Central memory CD8-positive, alpha-beta T cell (primary cell): Measurements from ENCODE around the gene NCAPD2.
"Not testable (repeated sequence)": the region's sequence is repeated elsewhere in the genome, so short reads cannot be mapped to it uniquely, and the experiment has no call there.

Experiments used
- ATAC-seq: fragments of 150-1000 bp; cut with Tn5 transposase; replicated peaks from 2 replicates; pipeline ENCODE4 v1.10.0; 2022; ENCODE audit warnings: mild to moderate bottlenecking, moderate FRiP score, moderate number of reproducible peaks; ENCODE audit not compliant: poor library complexity, severe bottlenecking; ENCODE audit errors: extremely low read depth
- DNase-seq, 2 donors: peaks; one replicate each; pipeline ENCODE4 v3.0.0; 2021; ENCODE audit warnings: low spot score in 2 of 2
- H3K27ac Mint-ChIP-seq: one replicate; pipeline ENCODE4 v1.8.0; 2022; ENCODE audit warnings: low read depth, mild to moderate bottlenecking, moderate library complexity, mixed read lengths
- H3K27me3 Mint-ChIP-seq: one replicate; pipeline ENCODE4 v1.8.0; 2022; ENCODE audit warnings: mixed read lengths
- H3K36me3 Mint-ChIP-seq: one replicate; pipeline ENCODE4 v1.8.0; 2022; ENCODE audit warnings: mild to moderate bottlenecking, moderate library complexity, mixed read lengths; ENCODE audit not compliant: insufficient read depth
- H3K4me1 Mint-ChIP-seq: one replicate; pipeline ENCODE4 v1.8.0; 2022; ENCODE audit warnings: mixed read lengths
- H3K4me3 Mint-ChIP-seq: one replicate; pipeline ENCODE4 v1.8.0; 2022; ENCODE audit warnings: mild to moderate bottlenecking, moderate library complexity, mixed read lengths
- H3K9me3 Mint-ChIP-seq: one replicate; pipeline ENCODE4 v1.8.0; 2022; ENCODE audit warnings: mixed read lengths

NCAPD2 gene

GRCh38 chr12:6552140-6552551 lies 58.2 kb downstream of the NCAPD2 start:
- DNase-seq (no peak), ATAC-seq (no peak)
- H3K4me1 Mint-ChIP-seq, result peaks cover 42% of the 10 kb centered on the region
- peaks cover 24% of the 10 kb centered on the region for H3K36me3 Mint-ChIP-seq
- no peaks in the 10 kb centered on the region for H3K9me3 Mint-ChIP-seq
- H3K27ac Mint-ChIP-seq, result no peak overlapping the region
- no peaks in the 10 kb centered on the region for H3K27me3 Mint-ChIP-seq
- no peak overlapping the region for H3K4me3 Mint-ChIP-seq

DNA sequence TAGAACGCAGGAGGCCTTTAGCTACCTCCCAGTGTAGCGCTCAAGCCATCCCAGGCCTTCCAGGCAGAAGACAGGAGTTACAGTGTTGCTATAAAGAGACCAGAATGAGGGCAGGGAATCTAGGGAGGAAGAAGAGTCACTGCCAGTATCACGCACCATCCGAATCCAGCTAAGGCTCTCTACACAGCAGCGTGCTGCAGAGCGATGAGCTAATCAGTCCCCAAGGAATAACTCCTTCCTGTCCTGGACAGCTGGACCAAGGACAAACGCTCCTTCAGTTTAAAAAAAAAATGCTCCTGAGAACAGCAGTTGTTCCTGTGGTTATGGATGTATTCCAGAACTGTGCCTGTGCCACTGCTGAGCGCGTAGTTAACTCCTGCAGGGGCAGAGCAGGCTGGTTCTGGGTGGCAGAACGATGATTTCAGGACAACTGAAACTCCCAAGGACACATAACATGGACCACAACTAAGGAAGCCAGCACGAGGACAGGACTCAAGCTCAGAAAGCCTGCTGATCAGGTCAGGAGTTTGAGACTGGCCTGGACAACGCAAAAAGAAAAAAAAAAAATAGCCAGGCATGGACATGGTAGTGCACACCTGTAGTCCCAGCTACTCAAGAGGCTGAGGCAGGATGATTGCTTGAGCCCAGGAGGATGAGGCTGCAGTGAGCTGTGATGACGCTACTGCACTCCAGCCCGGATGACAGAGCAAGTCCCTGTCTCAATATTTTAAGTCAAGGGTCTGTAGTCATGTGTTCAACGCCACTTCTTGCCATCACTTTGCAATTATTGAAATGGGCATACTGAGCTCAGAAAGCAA lies 59.4 kb downstream of the NCAPD2 start:
- ATAC-seq (no peak), DNase-seq (no peak)
- H3K4me3 Mint-ChIP-seq, result peak overlapping the region; percentile 45
- H3K27me3 Mint-ChIP-seq, result no peaks in the 10 kb centered on the region
- H3K27ac Mint-ChIP-seq, result no peak overlapping the region
- peaks cover 42% of the 10 kb centered on the region for H3K4me1 Mint-ChIP-seq
- H3K9me3 Mint-ChIP-seq, result no peaks in the 10 kb centered on the region
- peaks cover 19% of the 10 kb centered on the region for H3K36me3 Mint-ChIP-seq

- Mint-ChIP-seq H3K27ac (peak overlapping the region; percentile 78), H3K27me3 (no peaks in the 10 kb centered on the region), H3K36me3 (peaks cover 22% of the 10 kb centered on the region), H3K4me3 (peak overlapping the region; percentile 81), H3K4me1 (peaks cover 44% of the 10 kb centered on the region), H3K9me3 (no peaks in the 10 kb centered on the region)
- peak; percentile 50 to 53 for DNase-seq
- peak; percentile 55 for ATAC-seq
These were observed 60.5 kb downstream of the NCAPD2 start for GRCh38 chr12:6554168-6555017.

DNA sequence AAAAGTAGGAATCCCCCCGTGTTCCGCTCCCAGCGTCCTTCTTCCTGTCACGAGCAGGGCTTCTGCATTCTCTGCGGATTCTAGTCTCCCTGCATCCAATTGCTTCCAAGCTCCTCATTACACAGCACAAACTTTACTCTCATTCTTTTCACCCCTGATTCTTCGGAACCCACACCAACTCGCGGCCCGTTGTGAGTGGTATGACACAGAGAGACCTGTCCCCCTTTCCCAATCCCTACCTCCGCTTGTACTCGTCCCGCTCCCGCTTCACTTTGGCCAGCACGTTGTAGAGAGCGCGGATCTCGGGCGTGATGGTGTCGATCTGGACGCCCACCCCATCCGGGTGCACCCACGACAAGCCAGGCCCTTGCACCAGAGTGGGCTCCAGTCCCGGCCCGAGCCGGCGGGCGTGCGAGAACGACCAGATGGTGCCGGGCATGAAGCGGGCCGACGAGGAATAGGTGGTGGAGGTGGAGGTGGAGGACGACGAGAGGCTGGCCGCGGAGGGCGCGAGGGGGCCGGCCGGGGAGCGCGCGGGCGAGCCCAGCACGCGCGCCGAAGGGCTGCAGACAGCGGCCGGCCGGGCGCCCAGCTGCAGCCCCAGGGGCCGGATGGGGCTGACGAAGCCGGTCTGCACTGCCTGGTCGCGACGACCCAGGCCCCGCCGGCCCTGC lies 61.3 kb downstream of the NCAPD2 start:
- no peak for ATAC-seq

DNA sequence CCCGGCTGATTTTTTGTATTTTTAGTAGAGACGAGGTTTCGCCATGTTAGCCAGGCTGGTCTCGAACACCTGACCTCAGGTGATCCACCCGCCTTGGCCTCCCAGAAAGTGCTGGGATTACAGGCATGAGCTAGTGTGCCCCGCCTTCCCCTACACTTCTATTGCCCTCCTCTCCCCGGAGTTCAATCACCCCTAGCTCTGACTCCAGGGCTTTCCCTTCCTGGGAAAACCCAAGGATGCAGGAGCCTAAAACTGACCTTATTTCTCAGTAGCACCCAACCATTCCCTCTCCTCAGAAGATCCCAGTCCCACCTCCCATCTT lies 62.6 kb downstream of the NCAPD2 start:
- Mint-ChIP-seq H3K4me1 (peaks cover 42% of the 10 kb centered on the region), H3K4me3 (peak overlapping the region; percentile 81), H3K27ac (peak overlapping the region; percentile 41), H3K36me3 (peaks cover 32% of the 10 kb centered on the region)
- not testable (repeated sequence) for H3K9me3 Mint-ChIP-seq, ATAC-seq, DNase-seq, H3K27me3 Mint-ChIP-seq

More for the DNA sequence above, 61.3 kb downstream of the NCAPD2 start:
- no peaks in the 10 kb centered on the region for H3K27me3 Mint-ChIP-seq
- peaks cover 47% of the 10 kb centered on the region for H3K4me1 Mint-ChIP-seq
- peaks cover 26% of the 10 kb centered on the region for H3K36me3 Mint-ChIP-seq
- no peak for DNase-seq
- H3K9me3 Mint-ChIP-seq, result no peaks in the 10 kb centered on the region
- peak overlapping the region; percentile 81 for H3K4me3 Mint-ChIP-seq
- H3K27ac Mint-ChIP-seq, result peak overlapping the region; percentile 78

- no peaks in the 10 kb centered on the region for H3K27me3 Mint-ChIP-seq
- DNase-seq, result no peak
- H3K27ac Mint-ChIP-seq, result peak overlapping the region; percentile 41
- ATAC-seq, result no peak
- H3K9me3 Mint-ChIP-seq, result no peaks in the 10 kb centered on the region
- peak overlapping the region; percentile 81 for H3K4me3 Mint-ChIP-seq
- H3K36me3 Mint-ChIP-seq, result peaks cover 36% of the 10 kb centered on the region
- H3K4me1 Mint-ChIP-seq, result peaks cover 38% of the 10 kb centered on the region
These were observed 63.0 kb downstream of the NCAPD2 start for GRCh38 chr12:6556857-6557256.

- H3K27me3 Mint-ChIP-seq, ATAC-seq, H3K27ac Mint-ChIP-seq, H3K4me3 Mint-ChIP-seq, H3K9me3 Mint-ChIP-seq, DNase-seq: not testable (repeated sequence)
- Mint-ChIP-seq H3K4me1 (peaks cover 31% of the 10 kb centered on the region), H3K36me3 (peaks cover 43% of the 10 kb centered on the region)
These were observed 64.3 kb downstream of the NCAPD2 start for GRCh38 chr12:6558014-6558760.

GRCh38 chr12:6559500-6559899 lies 65.6 kb downstream of the NCAPD2 start:
- H3K9me3 Mint-ChIP-seq, result no peaks in the 10 kb centered on the region
- ATAC-seq (no peak), DNase-seq (no peak)
- peaks cover 55% of the 10 kb centered on the region for H3K36me3 Mint-ChIP-seq
- no peak overlapping the region for H3K4me3 Mint-ChIP-seq
- peaks cover 26% of the 10 kb centered on the region for H3K4me1 Mint-ChIP-seq
- H3K27ac Mint-ChIP-seq, result peak overlapping the region; percentile 65
- H3K27me3 Mint-ChIP-seq, result no peaks in the 10 kb centered on the region

GRCh38 chr12:6560501-6561205 lies 66.8 kb downstream of the NCAPD2 start:
- H3K4me1 Mint-ChIP-seq, result peaks cover 18% of the 10 kb centered on the region
- H3K9me3 Mint-ChIP-seq, result no peaks in the 10 kb centered on the region
- no peak overlapping the region for H3K4me3 Mint-ChIP-seq
- ATAC-seq, result no peak
- no peak overlapping the region for H3K27ac Mint-ChIP-seq
- no peaks in the 10 kb centered on the region for H3K27me3 Mint-ChIP-seq
- H3K36me3 Mint-ChIP-seq, result peaks cover 61% of the 10 kb centered on the region
- no peak for DNase-seq

DNA sequence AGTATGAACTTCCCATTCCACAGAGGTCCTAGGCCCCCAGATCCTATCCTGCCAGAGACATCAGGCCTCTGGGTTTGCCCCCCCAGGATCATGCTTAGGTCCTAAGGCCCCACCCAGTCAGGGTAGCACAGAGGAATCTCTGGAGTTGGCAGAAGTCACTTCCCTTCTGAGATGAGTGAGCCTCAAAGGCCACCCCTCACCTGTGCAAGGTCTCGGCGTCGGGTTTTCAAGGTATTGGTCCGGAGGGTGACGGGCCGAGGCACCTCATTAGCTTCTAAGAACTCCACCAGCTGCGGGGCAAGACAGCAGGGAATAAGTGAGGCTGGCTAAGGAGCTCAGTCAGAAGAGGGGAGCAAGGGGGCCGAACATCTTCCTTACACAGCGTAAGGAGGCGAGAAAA lies 69.0 kb downstream of the NCAPD2 start:
- Mint-ChIP-seq H3K9me3 (no peaks in the 10 kb centered on the region), H3K36me3 (peaks cover 64% of the 10 kb centered on the region), H3K27me3 (no peaks in the 10 kb centered on the region), H3K4me3 (no peak overlapping the region), H3K27ac (peak overlapping the region; percentile 53), H3K4me1 (peaks cover 37% of the 10 kb centered on the region)
- DNase-seq (no peak), ATAC-seq (no peak)

GRCh38 chr12:6563448-6564050 lies 69.6 kb downstream of the NCAPD2 start:
- Mint-ChIP-seq H3K27me3 (no peaks in the 10 kb centered on the region), H3K4me3 (no peak overlapping the region), H3K9me3 (no peaks in the 10 kb centered on the region), H3K4me1 (peaks cover 42% of the 10 kb centered on the region), H3K36me3 (peaks cover 66% of the 10 kb centered on the region), H3K27ac (peak overlapping the region; percentile 60)
- ATAC-seq, result no peak
- DNase-seq, result peak; percentile 34 to 52
